Loucy (cell line): Measurements from ENCODE around the gene ERF.

Source experiments
- H2AFZ ChIP-seq: fragments of 200-600 bp; sonication (generic); 2 replicates; pipeline ENCODE4 v1.6.0; 2016; ENCODE audit warnings: antibody characterized with exemption, mild to moderate bottlenecking, low read length, moderate library complexity
- H3F3A ChIP-seq: fragments of 200-600 bp; 2 replicates; pipeline ENCODE4 v1.6.0; 2016; ENCODE audit warnings: antibody characterized with exemption, low read depth, mild to moderate bottlenecking
- H3K27me3 ChIP-seq: fragments of 200-600 bp; sonication (generic); 2 replicates; pipeline ENCODE4 v1.6.1; 2014; ENCODE audit warnings: low read length, mild to moderate bottlenecking; ENCODE audit not compliant: insufficient read depth, poor library complexity, severe bottlenecking
- H3K36me3 ChIP-seq: fragments of 200-600 bp; sonication (generic); 2 replicates; pipeline ENCODE4 v1.6.1; 2016; ENCODE audit warnings: low read length; ENCODE audit not compliant: insufficient read depth
- H3K4me1 ChIP-seq: fragments of 200-600 bp; sonication (generic); 2 replicates; pipeline ENCODE4 v1.5.1; 2014; ENCODE audit warnings: low read length, mild to moderate bottlenecking; ENCODE audit not compliant: insufficient read depth, poor library complexity, severe bottlenecking
- H3K4me2 ChIP-seq: fragments of 200-600 bp; sonication (generic); 2 replicates; pipeline ENCODE4 v1.6.0; 2014; ENCODE audit warnings: antibody characterized with exemption, low read length, low read depth, mild to moderate bottlenecking; ENCODE audit not compliant: poor library complexity, severe bottlenecking
- H3K4me3 ChIP-seq: fragments of 200-600 bp; sonication (generic); 2 replicates; pipeline ENCODE4 v1.5.1; 2014; ENCODE audit warnings: low read length, mild to moderate bottlenecking, mixed read lengths; ENCODE audit not compliant: poor library complexity, severe bottlenecking
- H3K79me2 ChIP-seq: fragments of 200-600 bp; sonication (generic); 2 replicates; pipeline ENCODE4 v1.6.1; 2014; ENCODE audit warnings: low read length; ENCODE audit not compliant: insufficient read depth
- H3K9ac ChIP-seq: fragments of 200-600 bp; sonication (generic); 2 replicates; pipeline ENCODE4 v1.6.0; 2014; ENCODE audit warnings: mild to moderate bottlenecking, low read depth, low read length, moderate library complexity; ENCODE audit not compliant: poor library complexity, severe bottlenecking
- H3K9me2 ChIP-seq: fragments of 200-600 bp; sonication (generic); replicated peaks from 2 replicates; pipeline ENCODE4 v1.6.1; 2016; ENCODE audit warnings: low read depth, low read length, mixed read lengths
- H3K9me3 ChIP-seq: fragments of 200-600 bp; sonication (generic); 2 replicates; pipeline ENCODE4 v1.6.1; 2014; ENCODE audit warnings: mild to moderate bottlenecking, antibody characterized with exemption, low read length, low read depth; ENCODE audit not compliant: insufficient read depth
- H4K20me1 ChIP-seq: fragments of 200-600 bp; sonication (generic); 2 replicates; pipeline ENCODE4 v1.6.0; 2014; ENCODE audit warnings: antibody characterized with exemption, low read length, mild to moderate bottlenecking; ENCODE audit not compliant: insufficient read depth, poor library complexity, severe bottlenecking
- EZH2phosphoT487 ChIP-seq: fragments of 200-600 bp; IDR thresholded peaks from 2 replicates; pipeline ENCODE4 v1.6.1; 2018; ENCODE audit warnings: antibody characterized with exemption, mild to moderate bottlenecking, moderate library complexity, borderline replicate concordance
- TF ChIP-seq, protein P1 (sequence below): fragments of 200-600 bp; sonication (generic); conservative IDR thresholded peaks from 2 replicates; pipeline ENCODE4 v1.5.1; 2014; ENCODE audit warnings: mild to moderate bottlenecking, antibody characterized with exemption, low read length

ERF gene

DNA sequence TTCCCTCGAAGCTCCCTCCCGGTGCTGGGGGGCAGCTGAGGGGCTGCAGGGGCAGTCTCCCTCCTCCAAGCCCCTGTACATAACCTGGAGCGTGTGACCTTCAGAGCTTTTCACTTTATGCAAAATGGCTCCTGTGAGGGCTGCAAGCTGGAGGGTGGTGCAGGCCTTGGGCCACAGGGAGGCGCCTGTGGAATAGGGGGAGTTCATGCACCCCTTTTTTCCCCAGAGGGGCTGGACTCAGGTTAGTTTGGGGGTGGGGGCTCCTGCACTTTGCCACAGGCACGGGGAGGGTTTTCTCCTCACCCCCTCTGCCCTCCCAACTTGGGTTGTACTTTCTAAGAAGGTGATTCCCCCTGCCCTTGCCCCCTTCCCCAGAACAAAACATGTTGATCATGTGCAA, 40.4 kb upstream of the ERF start:
- Histone ChIP-seq H4K20me1 (no peaks in the 10 kb centered on the region), H3K9me3 (no peaks in the 10 kb centered on the region), H3K9me2 (no peaks in the 10 kb centered on the region), H2AFZ (no peak overlapping the region), H3K36me3 (peaks cover 31% of the 10 kb centered on the region; the same call in 1 of the 2 replicates), H3K4me3 (no peak overlapping the region), H3K4me2 (no peak overlapping the region), H3F3A (no peaks in the 10 kb centered on the region), H3K4me1 (no peaks in the 10 kb centered on the region), H3K27me3 (no peaks in the 10 kb centered on the region), H3K9ac (no peak overlapping the region), H3K79me2 (peaks cover 6% of the 10 kb centered on the region; the same call in 1 of the 2 replicates)
- TF ChIP-seq, protein P1, sequence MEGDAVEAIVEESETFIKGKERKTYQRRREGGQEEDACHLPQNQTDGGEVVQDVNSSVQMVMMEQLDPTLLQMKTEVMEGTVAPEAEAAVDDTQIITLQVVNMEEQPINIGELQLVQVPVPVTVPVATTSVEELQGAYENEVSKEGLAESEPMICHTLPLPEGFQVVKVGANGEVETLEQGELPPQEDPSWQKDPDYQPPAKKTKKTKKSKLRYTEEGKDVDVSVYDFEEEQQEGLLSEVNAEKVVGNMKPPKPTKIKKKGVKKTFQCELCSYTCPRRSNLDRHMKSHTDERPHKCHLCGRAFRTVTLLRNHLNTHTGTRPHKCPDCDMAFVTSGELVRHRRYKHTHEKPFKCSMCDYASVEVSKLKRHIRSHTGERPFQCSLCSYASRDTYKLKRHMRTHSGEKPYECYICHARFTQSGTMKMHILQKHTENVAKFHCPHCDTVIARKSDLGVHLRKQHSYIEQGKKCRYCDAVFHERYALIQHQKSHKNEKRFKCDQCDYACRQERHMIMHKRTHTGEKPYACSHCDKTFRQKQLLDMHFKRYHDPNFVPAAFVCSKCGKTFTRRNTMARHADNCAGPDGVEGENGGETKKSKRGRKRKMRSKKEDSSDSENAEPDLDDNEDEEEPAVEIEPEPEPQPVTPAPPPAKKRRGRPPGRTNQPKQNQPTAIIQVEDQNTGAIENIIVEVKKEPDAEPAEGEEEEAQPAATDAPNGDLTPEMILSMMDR = no peak
- no peak for TF ChIP-seq EZH2phosphoT487

DNA sequence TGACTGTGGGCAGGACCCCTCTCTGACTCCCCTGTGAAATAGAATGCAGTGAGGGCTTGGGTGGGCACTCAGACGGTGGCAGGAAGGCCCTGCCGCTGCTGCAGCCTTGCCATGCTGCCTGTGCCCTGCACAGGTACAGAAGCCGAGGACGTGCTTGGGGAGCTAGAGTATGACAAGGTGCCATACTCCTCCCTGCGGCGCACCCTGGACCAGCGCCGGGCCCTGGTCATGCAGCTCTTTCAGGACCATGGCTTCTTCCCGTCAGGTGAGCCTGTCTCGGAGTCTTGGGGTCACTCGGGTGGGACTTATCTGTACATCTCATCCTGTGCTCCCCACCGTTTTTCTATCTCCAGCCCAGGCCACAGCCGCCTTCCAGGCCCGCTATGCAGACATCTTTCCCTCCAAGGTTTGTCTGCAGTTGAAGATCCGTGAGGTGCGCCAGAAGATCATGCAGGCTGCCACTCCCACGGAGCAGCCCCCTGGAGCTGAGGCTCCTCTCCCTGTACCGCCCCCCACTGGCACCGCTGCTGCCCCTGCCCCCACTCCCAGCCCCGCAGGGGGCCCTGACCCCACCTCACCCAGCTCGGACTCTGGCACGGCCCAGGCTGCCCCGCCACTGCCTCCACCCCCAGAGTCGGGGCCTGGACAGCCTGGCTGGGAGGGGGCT, 39.7 kb upstream of the ERF start:
- H3K9me3 ChIP-seq = no peaks in the 10 kb centered on the region
- no peaks in the 10 kb centered on the region for H3F3A ChIP-seq
- no peak overlapping the region for H2AFZ ChIP-seq
- H3K27me3 ChIP-seq = no peaks in the 10 kb centered on the region
- no peaks in the 10 kb centered on the region for H4K20me1 ChIP-seq
- no peak overlapping the region for H3K4me2 ChIP-seq
- H3K4me1 ChIP-seq = no peaks in the 10 kb centered on the region
- no peak overlapping the region for H3K9ac ChIP-seq
- H3K36me3 ChIP-seq = peaks cover 38% of the 10 kb centered on the region; the same call in 1 of the 2 replicates
- no peaks in the 10 kb centered on the region for H3K79me2 ChIP-seq
- TF ChIP-seq EZH2phosphoT487 = no peak
- TF ChIP-seq, protein P1 = no peak
- no peak overlapping the region for H3K4me3 ChIP-seq
- H3K9me2 ChIP-seq = no peaks in the 10 kb centered on the region

GRCh38 chr19:42293948-42294347, 39.0 kb upstream of the ERF start:
- H2AFZ ChIP-seq = no peak overlapping the region
- peaks cover 45% of the 10 kb centered on the region; the same call in 1 of the 2 replicates for H3K36me3 ChIP-seq
- no peak overlapping the region for H3K4me3 ChIP-seq
- H3K9me2 ChIP-seq = no peaks in the 10 kb centered on the region
- no peaks in the 10 kb centered on the region for H3F3A ChIP-seq
- TF ChIP-seq, protein P1 = no peak
- TF ChIP-seq EZH2phosphoT487 = no peak
- no peaks in the 10 kb centered on the region for H3K9me3 ChIP-seq
- H4K20me1 ChIP-seq = no peaks in the 10 kb centered on the region
- no peak overlapping the region for H3K9ac ChIP-seq
- H3K4me2 ChIP-seq = no peak overlapping the region
- H3K27me3 ChIP-seq = no peaks in the 10 kb centered on the region
- no peaks in the 10 kb centered on the region for H3K4me1 ChIP-seq
- no peaks in the 10 kb centered on the region for H3K79me2 ChIP-seq
